Duodenal mucosa (tissue), 2 donors: ENCODE data around the gene MTCL1.

Source experiments
- H3K27ac ChIP-seq: one replicate; pipeline ENCODE4 v1.7.0; 2013; ENCODE audit warnings: low read depth, low read length
- H3K27me3 ChIP-seq, 2 donors: one replicate each; pipeline ENCODE4 v1.7.0; 2013; ENCODE audit warnings: low read length in 2 of 2, control low read depth in 1 of 2; ENCODE audit not compliant: insufficient read depth in 2 of 2, control insufficient read depth in 1 of 2
- H3K36me3 ChIP-seq, 2 donors: one replicate each; pipeline ENCODE4 v1.7.0; 2013; ENCODE audit warnings: low read length in 2 of 2, control low read depth in 1 of 2; ENCODE audit not compliant: insufficient read depth in 2 of 2, control insufficient read depth in 1 of 2
- H3K4me1 ChIP-seq, 2 donors: one replicate each; pipeline ENCODE4 v1.7.0; 2013; ENCODE audit warnings: low read length in 2 of 2, control low read depth in 1 of 2; ENCODE audit not compliant: insufficient read depth in 2 of 2, control insufficient read depth in 1 of 2
- H3K4me3 ChIP-seq, 2 donors: one replicate each; pipeline ENCODE4 v1.7.0; 2013; ENCODE audit warnings: low read length in 2 of 2, low read depth in 1 of 2
- H3K9ac ChIP-seq, 2 donors: one replicate each; pipeline ENCODE4 v1.7.0; 2013; ENCODE audit warnings: low read length in 2 of 2, low read depth in 1 of 2
- H3K9me3 ChIP-seq, 2 donors: one replicate each; pipeline ENCODE4 v1.7.0; 2013; ENCODE audit warnings: low read length in 2 of 2, control low read depth in 1 of 2; ENCODE audit not compliant: control insufficient read depth in 1 of 2

The MTCL1 gene

GRCh38 chr18:8705238-8705960 lies at the start of gene MTCL1:
Gene MTCL1 (plus strand): TSS chr18:8705556. CDS start chr18:8705661, 105 bp downstream.
- peak within 1 kb of the TSS; percentile 61 for H3K27ac ChIP-seq
- no peaks in the 10 kb centered on the region for H3K36me3 ChIP-seq
- H3K4me3 ChIP-seq = peak within 1 kb of the TSS; percentile 67 to 81
- peak within 1 kb of the TSS; percentile 23 to 65 for H3K9ac ChIP-seq
- no peaks in the 10 kb centered on the region for H3K9me3 ChIP-seq
- H3K27me3 ChIP-seq = peaks cover 19 to 29% of the 10 kb centered on the region in 2 donors
- H3K4me1 ChIP-seq = peaks cover 8 to 18% of the 10 kb centered on the region in 2 donors

- Histone ChIP-seq H3K4me3 (no peak overlapping the region), H3K9me3 (no peaks in the 10 kb centered on the region), H3K36me3 (no peaks in the 10 kb centered on the region), H3K4me1 (no peaks in the 10 kb centered on the region), H3K27ac (no peak overlapping the region), H3K9ac (no peak overlapping the region), H3K27me3 (no peaks in the 10 kb centered on the region)
Observed at GRCh38 chr18:8656232-8656631, 49.1 kb upstream of the MTCL1 start.

GRCh38 chr18:8657050-8657820 lies 48.1 kb upstream of the MTCL1 start:
- H3K4me3 ChIP-seq = no peak overlapping the region
- H3K27ac ChIP-seq = no peak overlapping the region
- H3K36me3 ChIP-seq = no peaks in the 10 kb centered on the region
- peaks cover 8% of the 10 kb centered on the region in 2 donors for H3K4me1 ChIP-seq
- no peaks in the 10 kb centered on the region for H3K9me3 ChIP-seq
- no peaks in the 10 kb centered on the region for H3K27me3 ChIP-seq
- no peak overlapping the region for H3K9ac ChIP-seq

- Histone ChIP-seq H3K36me3 (no peaks in the 10 kb centered on the region), H3K4me3 (no peak overlapping the region), H3K27ac (no peak overlapping the region), H3K4me1 (peaks cover 9 to 11% of the 10 kb centered on the region in 2 donors), H3K27me3 (no peaks in the 10 kb centered on the region), H3K9me3 (no peaks in the 10 kb centered on the region), H3K9ac (no peak overlapping the region)
Observed at GRCh38 chr18:8657873-8658470, 47.4 kb upstream of the MTCL1 start.

GRCh38 chr18:8658858-8659485 lies 46.4 kb upstream of the MTCL1 start:
- Histone ChIP-seq H3K27me3 (no peaks in the 10 kb centered on the region), H3K9ac (no peak overlapping the region), H3K9me3 (no peaks in the 10 kb centered on the region), H3K4me3 (no peak overlapping the region), H3K4me1 (peaks cover 9 to 11% of the 10 kb centered on the region in 2 donors), H3K27ac (no peak overlapping the region), H3K36me3 (no peaks in the 10 kb centered on the region)

- Histone ChIP-seq H3K4me1 (peaks cover 9 to 11% of the 10 kb centered on the region in 2 donors), H3K27me3 (no peaks in the 10 kb centered on the region), H3K4me3 (no peak overlapping the region), H3K9ac (no peak overlapping the region), H3K9me3 (no peaks in the 10 kb centered on the region), H3K36me3 (no peaks in the 10 kb centered on the region), H3K27ac (no peak overlapping the region)
Observed at GRCh38 chr18:8659609-8660242, 45.6 kb upstream of the MTCL1 start.

- Histone ChIP-seq H3K27me3 (no peaks in the 10 kb centered on the region), H3K4me1 (peaks cover 9 to 11% of the 10 kb centered on the region in 2 donors), H3K36me3 (no peaks in the 10 kb centered on the region), H3K27ac (no peak overlapping the region), H3K4me3 (no peak overlapping the region), H3K9ac (no peak overlapping the region), H3K9me3 (no peaks in the 10 kb centered on the region)
Observed at GRCh38 chr18:8660316-8660715, 45.0 kb upstream of the MTCL1 start.

- Histone ChIP-seq H3K27ac (no peak overlapping the region), H3K36me3 (no peaks in the 10 kb centered on the region), H3K9me3 (no peaks in the 10 kb centered on the region), H3K4me3 (no peak overlapping the region), H3K4me1 (peaks cover 9 to 11% of the 10 kb centered on the region in 2 donors), H3K27me3 (no peaks in the 10 kb centered on the region), H3K9ac (no peak overlapping the region)
Observed at GRCh38 chr18:8661754-8662559, 43.4 kb upstream of the MTCL1 start.

- H3K9me3 ChIP-seq = no peaks in the 10 kb centered on the region
- peaks cover 9 to 11% of the 10 kb centered on the region in 2 donors for H3K4me1 ChIP-seq
- no peak overlapping the region for H3K4me3 ChIP-seq
Observed at GRCh38 chr18:8662560-8663255, 42.6 kb upstream of the MTCL1 start.

More at GRCh38 chr18:8662560-8663255, 42.6 kb upstream of the MTCL1 start:
- Histone ChIP-seq H3K27ac (no peak overlapping the region), H3K36me3 (no peaks in the 10 kb centered on the region), H3K9ac (no peak overlapping the region), H3K27me3 (no peaks in the 10 kb centered on the region)
